ENCODE measurements around the gene SLC2A10.

SLC2A10 gene

DNA sequence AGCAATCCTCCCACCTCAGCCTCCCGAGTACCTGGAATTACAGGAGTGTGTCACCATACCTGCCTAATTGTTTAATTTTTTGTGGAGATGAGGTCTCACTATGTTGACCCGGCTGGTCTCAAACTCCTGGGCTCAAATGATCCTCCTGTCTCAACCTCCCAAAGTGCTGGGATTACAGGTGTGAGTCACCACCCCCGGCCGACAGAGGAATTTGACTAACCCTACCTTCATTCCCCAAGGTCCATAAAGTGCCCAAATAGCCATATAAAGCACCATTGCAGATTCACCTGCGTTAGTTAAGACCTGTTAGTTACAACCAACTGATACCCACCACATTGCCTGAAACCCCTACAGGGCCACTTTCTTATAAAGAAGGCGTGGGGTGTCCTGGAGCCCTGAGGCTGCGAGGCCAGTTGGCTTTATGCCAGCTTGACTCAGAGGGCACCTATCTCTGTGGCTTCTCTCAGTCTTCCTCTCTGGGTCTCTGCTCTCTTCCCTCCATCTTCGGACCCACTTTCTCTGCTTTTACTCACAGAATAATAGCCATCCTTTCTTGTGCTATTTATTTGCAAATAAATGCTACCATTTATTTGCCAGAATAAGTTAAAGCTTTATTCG is 65.6 kb downstream of the SLC2A10 start:
- H3K4me3 ChIP-seq (ENCODE audit: low read depth, low read length): no peak overlapping the region
- TF ChIP-seq, protein P1, sequence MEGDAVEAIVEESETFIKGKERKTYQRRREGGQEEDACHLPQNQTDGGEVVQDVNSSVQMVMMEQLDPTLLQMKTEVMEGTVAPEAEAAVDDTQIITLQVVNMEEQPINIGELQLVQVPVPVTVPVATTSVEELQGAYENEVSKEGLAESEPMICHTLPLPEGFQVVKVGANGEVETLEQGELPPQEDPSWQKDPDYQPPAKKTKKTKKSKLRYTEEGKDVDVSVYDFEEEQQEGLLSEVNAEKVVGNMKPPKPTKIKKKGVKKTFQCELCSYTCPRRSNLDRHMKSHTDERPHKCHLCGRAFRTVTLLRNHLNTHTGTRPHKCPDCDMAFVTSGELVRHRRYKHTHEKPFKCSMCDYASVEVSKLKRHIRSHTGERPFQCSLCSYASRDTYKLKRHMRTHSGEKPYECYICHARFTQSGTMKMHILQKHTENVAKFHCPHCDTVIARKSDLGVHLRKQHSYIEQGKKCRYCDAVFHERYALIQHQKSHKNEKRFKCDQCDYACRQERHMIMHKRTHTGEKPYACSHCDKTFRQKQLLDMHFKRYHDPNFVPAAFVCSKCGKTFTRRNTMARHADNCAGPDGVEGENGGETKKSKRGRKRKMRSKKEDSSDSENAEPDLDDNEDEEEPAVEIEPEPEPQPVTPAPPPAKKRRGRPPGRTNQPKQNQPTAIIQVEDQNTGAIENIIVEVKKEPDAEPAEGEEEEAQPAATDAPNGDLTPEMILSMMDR (IDR thresholded peaks at IDR 0.05; ENCODE audit: low read depth, low read length): no peak

DNA sequence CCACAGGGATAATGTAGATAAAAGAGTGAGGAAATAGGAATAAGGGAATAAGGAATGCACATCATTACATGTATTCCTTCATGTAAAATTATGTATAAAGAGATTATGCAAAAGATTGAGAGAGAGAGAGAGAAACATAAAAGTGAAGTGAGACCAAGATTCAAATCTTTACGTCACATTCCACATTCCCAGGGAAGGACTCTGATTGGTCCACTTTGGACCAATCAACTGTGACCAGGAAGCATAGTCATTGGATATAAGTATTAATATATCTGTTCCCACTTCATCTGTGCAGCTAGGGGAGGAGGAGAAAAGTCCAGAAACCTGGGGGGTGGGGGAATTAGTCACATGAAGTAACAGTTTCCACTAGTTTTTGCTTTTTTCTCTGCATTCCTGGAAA is 66.4 kb downstream of the SLC2A10 start:
- TF ChIP-seq, protein P1 (IDR thresholded peaks at IDR 0.05; ENCODE audit: low read depth, low read length): no peak
- H3K4me3 ChIP-seq (ENCODE audit: low read depth, low read length): no peak overlapping the region

GRCh38 chr20:46777331-46777730 is 67.9 kb downstream of the SLC2A10 start:
- H3K4me3 ChIP-seq (ENCODE audit: low read depth, low read length): no peak overlapping the region
- TF ChIP-seq, protein P1 (IDR thresholded peaks at IDR 0.05; ENCODE audit: low read depth, low read length): no peak

- H3K4me3 ChIP-seq (ENCODE audit: low read depth, low read length): no peak overlapping the region
- TF ChIP-seq, protein P1 (IDR thresholded peaks at IDR 0.05; ENCODE audit: low read depth, low read length): no peak
Observed at GRCh38 chr20:46779831-46780230, 70.4 kb downstream of the SLC2A10 start.

DNA sequence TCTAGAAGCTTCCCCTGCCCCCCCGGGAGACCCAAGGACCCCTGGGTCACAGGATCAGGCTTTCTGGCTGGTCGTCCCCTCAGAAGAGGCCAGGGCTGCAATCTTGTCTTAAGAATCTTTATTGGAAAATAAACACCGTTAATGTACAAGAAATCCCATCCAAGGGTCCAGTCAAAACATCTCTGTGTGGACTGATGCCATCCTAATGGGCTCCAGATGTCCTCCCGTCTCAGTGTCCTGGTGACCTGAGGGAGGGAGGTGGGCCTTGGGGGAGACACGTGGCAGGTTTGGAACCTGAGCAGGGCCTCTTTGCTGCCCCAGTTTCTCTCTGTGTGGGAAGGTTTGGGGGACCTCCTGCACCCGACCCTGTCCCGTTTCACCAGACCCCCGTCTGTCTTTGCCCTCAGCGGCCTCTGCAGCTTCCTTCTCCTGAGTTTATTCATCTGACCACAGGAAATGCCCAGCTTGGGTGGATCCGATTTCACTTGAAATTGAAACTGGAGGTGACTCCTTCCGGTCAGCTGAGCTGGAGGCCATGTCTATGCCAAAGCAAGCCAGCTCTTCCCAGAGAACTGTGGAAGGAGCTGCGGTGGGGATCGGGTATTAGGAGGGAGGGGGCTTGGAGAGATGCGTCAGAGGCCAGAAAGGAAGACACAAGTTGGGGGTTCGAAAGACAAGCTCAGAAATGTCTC is 75.1 kb downstream of the SLC2A10 start:
- TF ChIP-seq, protein P1 (IDR thresholded peaks at IDR 0.05; ENCODE audit: low read depth, low read length): no peak
- H3K4me3 ChIP-seq (ENCODE audit: low read depth, low read length): no peak overlapping the region

All from WI38 (cell line).